ENCODE data around the gene RRP8. TPM values are rescaled to one million over a fixed set of nuclear protein-coding genes. Genes with fewer than 3 reads are reported as not detected.

The RRP8 gene
- total RNA-seq, 1 experiment from 2014 or later: 17.8 TPM

DNA sequence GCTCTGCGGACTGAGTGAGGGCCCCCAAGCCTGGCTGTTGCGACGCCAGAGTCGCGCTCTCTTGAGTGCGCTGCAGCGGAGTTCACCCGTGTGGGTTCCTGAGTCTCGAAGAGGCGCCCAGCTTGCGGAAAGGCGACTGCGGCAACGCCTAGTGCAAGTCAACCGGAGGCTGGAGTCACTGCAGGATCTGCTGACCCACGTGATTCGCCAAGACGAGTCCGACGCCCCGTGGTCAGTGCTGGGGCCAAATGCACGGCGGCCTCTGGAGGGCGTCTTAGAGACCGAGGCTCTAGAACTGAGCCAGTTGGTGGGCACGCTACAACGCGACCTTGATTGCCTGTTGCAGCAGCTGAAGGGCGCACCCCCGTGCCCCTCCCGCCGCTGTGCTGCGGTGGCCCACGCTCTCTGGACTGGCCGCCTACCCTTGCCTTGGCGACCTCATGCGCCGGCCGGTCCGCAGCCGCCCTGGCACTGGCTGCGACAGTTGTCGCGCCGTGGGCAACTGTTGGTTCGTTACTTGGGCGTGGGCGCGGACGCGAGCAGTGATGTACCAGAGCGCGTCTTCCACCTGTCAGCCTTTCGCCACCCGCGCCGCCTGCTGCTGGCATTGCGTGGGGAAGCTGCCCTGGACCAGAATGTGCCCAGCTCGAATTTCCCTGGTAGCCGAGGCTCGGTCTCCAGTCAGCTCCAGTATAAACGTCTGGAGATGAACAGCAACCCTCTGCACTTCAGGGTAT, 32.6 kb downstream of the RRP8 start:
- H3K79me2 ChIP-seq (ENCODE audit: insufficient read depth, low read length): no peaks in the 10 kb centered on the region
- BruUV-seq (replicated peaks): no TSS peak
- H3K36me3 ChIP-seq (ENCODE audit: control insufficient read depth in 1 of 2, insufficient read depth in 2 of 2, low read length in 2 of 2): no peaks in the 10 kb centered on the region
- RAD21 ChIA-PET (ENCODE audit: low non-redundant PET in 1 of 2, low total read pairs in 2 of 2, uncharacterized antibody in 2 of 2, unreplicated experiment in 2 of 2): no interaction called here
- no peak for ATAC-seq
- H3K9me2 ChIP-seq (ENCODE audit: insufficient read depth): no peaks in the 10 kb centered on the region
- no peaks in the 10 kb centered on the region for H3K4me1 ChIP-seq (ENCODE audit: control insufficient read depth in 1 of 2, insufficient read depth in 2 of 2, low read length in 2 of 2)
- H3K9ac ChIP-seq (ENCODE audit: low read length): no peak overlapping the region
- no peaks in the 10 kb centered on the region for H3K27me3 ChIP-seq (ENCODE audit: insufficient read depth, low read length)
- H3K27ac ChIP-seq (ENCODE audit: low read depth, low read length): no peak overlapping the region
- no peaks in the 10 kb centered on the region for H3K9me3 ChIP-seq (ENCODE audit: control insufficient read depth in 1 of 2, insufficient read depth in 1 of 2, low read depth in 1 of 2, low read length in 2 of 2)
- TF ChIP-seq SRF (IDR thresholded peaks at IDR 0.05; ENCODE audit: low read depth) (no peak), ZNF274 (IDR thresholded peaks at IDR 0.05; ENCODE audit: low read depth, low read length) (no peak), ATF3 (IDR thresholded peaks at IDR 0.05) (no peak), ZFX (IDR thresholded peaks at IDR 0.05) (no peak), ZBTB33 (IDR thresholded peaks at IDR 0.05; ENCODE audit: extremely low read depth, insufficient replicate concordance, low read length) (no peak), SIN3A (IDR thresholded peaks at IDR 0.05; ENCODE audit: low read depth) (no peak), TCF7L2 (IDR thresholded peaks at IDR 0.05; ENCODE audit: borderline replicate concordance, extremely low read depth, insufficient read depth, insufficient read length) (no peak), EGR1 (IDR thresholded peaks at IDR 0.05; ENCODE audit: low read depth) (no peak), YY1 (IDR thresholded peaks at IDR 0.05; ENCODE audit: extremely low read depth, insufficient replicate concordance, low read depth, low read length) (no peak), FOSL1 (IDR thresholded peaks at IDR 0.05; ENCODE audit: low read depth) (no peak)
- TF ChIP-seq, protein P1, sequence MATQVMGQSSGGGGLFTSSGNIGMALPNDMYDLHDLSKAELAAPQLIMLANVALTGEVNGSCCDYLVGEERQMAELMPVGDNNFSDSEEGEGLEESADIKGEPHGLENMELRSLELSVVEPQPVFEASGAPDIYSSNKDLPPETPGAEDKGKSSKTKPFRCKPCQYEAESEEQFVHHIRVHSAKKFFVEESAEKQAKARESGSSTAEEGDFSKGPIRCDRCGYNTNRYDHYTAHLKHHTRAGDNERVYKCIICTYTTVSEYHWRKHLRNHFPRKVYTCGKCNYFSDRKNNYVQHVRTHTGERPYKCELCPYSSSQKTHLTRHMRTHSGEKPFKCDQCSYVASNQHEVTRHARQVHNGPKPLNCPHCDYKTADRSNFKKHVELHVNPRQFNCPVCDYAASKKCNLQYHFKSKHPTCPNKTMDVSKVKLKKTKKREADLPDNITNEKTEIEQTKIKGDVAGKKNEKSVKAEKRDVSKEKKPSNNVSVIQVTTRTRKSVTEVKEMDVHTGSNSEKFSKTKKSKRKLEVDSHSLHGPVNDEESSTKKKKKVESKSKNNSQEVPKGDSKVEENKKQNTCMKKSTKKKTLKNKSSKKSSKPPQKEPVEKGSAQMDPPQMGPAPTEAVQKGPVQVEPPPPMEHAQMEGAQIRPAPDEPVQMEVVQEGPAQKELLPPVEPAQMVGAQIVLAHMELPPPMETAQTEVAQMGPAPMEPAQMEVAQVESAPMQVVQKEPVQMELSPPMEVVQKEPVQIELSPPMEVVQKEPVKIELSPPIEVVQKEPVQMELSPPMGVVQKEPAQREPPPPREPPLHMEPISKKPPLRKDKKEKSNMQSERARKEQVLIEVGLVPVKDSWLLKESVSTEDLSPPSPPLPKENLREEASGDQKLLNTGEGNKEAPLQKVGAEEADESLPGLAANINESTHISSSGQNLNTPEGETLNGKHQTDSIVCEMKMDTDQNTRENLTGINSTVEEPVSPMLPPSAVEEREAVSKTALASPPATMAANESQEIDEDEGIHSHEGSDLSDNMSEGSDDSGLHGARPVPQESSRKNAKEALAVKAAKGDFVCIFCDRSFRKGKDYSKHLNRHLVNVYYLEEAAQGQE (IDR thresholded peaks at IDR 0.05; ENCODE audit: low read depth): no peak
- H2AFZ ChIP-seq (ENCODE audit: low read depth, low read length, poor library complexity, severe bottlenecking): no peak overlapping the region
- POLR2A ChIA-PET: no interaction called here
- no peak overlapping the region for H3K4me3 ChIP-seq (replicated peaks in 1 of 2; ENCODE audit: low read depth in 1 of 2, low read length in 2 of 2)
- no peak for DNase-seq (ENCODE audit: low read depth, low spot score)
- CTCF ChIA-PET: no interaction called here
- intact Hi-C loops (cut with micrococcal nuclease): no loop called here
- no peak overlapping the region for H3K4me2 ChIP-seq (ENCODE audit: low read length)
- no peaks in the 10 kb centered on the region for H4K20me1 ChIP-seq (ENCODE audit: insufficient read depth)

All from HCT116 (cell line).